K562 treated with DMSO at 1 percent for 4 hours (cell line): ENCODE results near the gene EIF2S1. TPM values are rescaled to one million over a fixed set of nuclear protein-coding genes. Genes with fewer than 3 reads are reported as not detected.

Experiments
- total RNA-seq: library from RNA; unstranded; fragments of 300-600 nt; gene quantifications from 2 replicates; pipeline ENCODE4 v1.2.3, GENCODE V29; 2022; ENCODE audit not compliant: insufficient read depth

Gene EIF2S1
- 59.5 and 79.1 TPM in 2 replicates for total RNA-seq

GRCh38 chr14:67359775-67360469 is at the start of gene EIF2S1, which contains the start of gene ATP6V1D:
EIF2S1 (plus strand) TSS chr14:67360328; CDS start chr14:67364768, 4,440 bp downstream.
ATP6V1D (minus strand) TSS chr14:67359804; CDS start chr14:67359698, 106 bp downstream.

GRCh38 chr14:67411820-67412421 is 51.8 kb downstream of the EIF2S1 start, which contains the start of gene PLEK2:
PLEK2 (minus strand) TSS chr14:67412165; CDS start chr14:67412059, 106 bp downstream.

Other genes with a start within 250 kb of the EIF2S1 start
- not detected in 2 replicates for gene GARIN2, start 170.9 kb upstream of the EIF2S1 start, total RNA-seq
- gene PALS1, start 118.9 kb upstream of the EIF2S1 start, total RNA-seq: 7.8 and 8.7 TPM in 2 replicates
- 37.8 and 44.4 TPM in 2 replicates for gene ATP6V1D, start 524 bp upstream of the EIF2S1 start, total RNA-seq
- not detected in 2 replicates for gene PLEK2, start 51.8 kb downstream of the EIF2S1 start, total RNA-seq
- not detected in 2 replicates for gene TMEM229B, start 128.4 kb downstream of the EIF2S1 start, total RNA-seq
- gene PLEKHH1, start 173.0 kb downstream of the EIF2S1 start, total RNA-seq: 1.5 and 2.2 TPM in 2 replicates
- 26.7 and 44.4 TPM in 2 replicates for gene PIGH, start 239.9 kb downstream of the EIF2S1 start, total RNA-seq